ENCODE results near the gene C1orf52.
A peak's percentile ranks its signal among the peaks of the same experiment; 100 is the strongest.

The C1orf52 gene

GRCh38 chr1:85277802-85278201 is 18.3 kb upstream of the C1orf52 start:
- Histone ChIP-seq H3K4me1 (peaks cover 0 to 29% (median 21%) of the 10 kb centered on the region in 4 donors), H3K27me3 (no peaks in the 10 kb centered on the region), H3K4me3 (no peak overlapping the region), H3K9me3 (no peaks in the 10 kb centered on the region), H3K36me3 (peaks cover 0 to 3% (median 0%) of the 10 kb centered on the region in 3 donors), H3K27ac (peak overlapping the region in 1 of 2 donors; percentile 99)
- TF ChIP-seq CTCF (IDR thresholded peaks at IDR 0.05): no peak
- no peak for DNase-seq
- intact Hi-C loops (cut with DNase I; ENCODE audit: low total_unique reads): no loop called here

GRCh38 chr1:85276978-85277639 is 17.6 kb upstream of the C1orf52 start:
- Histone ChIP-seq H3K27ac (peak overlapping the region; percentile 90 to 99), H3K36me3 (peaks cover 0 to 5% (median 3%) of the 10 kb centered on the region in 3 donors), H3K4me1 (peaks cover 0 to 34% (median 23%) of the 10 kb centered on the region in 4 donors), H3K9me3 (no peaks in the 10 kb centered on the region), H3K4me3 (peak overlapping the region; percentile 78 to 93), H3K27me3 (no peaks in the 10 kb centered on the region)
- no peak for TF ChIP-seq CTCF (IDR thresholded peaks at IDR 0.05)
- intact Hi-C loops (cut with DNase I; ENCODE audit: low total_unique reads): no loop called here
- DNase-seq: no peak

GRCh38 chr1:85276215-85276977 is 16.9 kb upstream of the C1orf52 start, which contains the start of gene BCL10:
BCL10 (minus strand) TSS chr1:85276632; CDS start chr1:85276352, 280 bp downstream.
- intact Hi-C loops (cut with DNase I; ENCODE audit: low total_unique reads): no loop called here
- H3K27ac ChIP-seq: peak within 1 kb of the TSS; percentile 90 to 99
- H3K36me3 ChIP-seq: peaks cover 0 to 6% (median 5%) of the 10 kb centered on the region in 3 donors
- peaks cover 0 to 34% (median 25%) of the 10 kb centered on the region in 4 donors for H3K4me1 ChIP-seq
- TF ChIP-seq CTCF (IDR thresholded peaks at IDR 0.05): no peak
- no peaks in the 10 kb centered on the region for H3K9me3 ChIP-seq
- no peaks in the 10 kb centered on the region for H3K27me3 ChIP-seq
- DNase-seq: peak; percentile 98 to 99
- peak within 1 kb of the TSS; percentile 78 to 93 for H3K4me3 ChIP-seq

GRCh38 chr1:85275701-85276214 is 16.3 kb upstream of the C1orf52 start:
- no peak for DNase-seq
- Histone ChIP-seq H3K36me3 (peaks cover 0 to 9% (median 5%) of the 10 kb centered on the region in 3 donors), H3K27ac (peak overlapping the region; percentile 90 to 99), H3K4me1 (peaks cover 0 to 34% (median 25%) of the 10 kb centered on the region in 4 donors), H3K9me3 (no peaks in the 10 kb centered on the region), H3K27me3 (no peaks in the 10 kb centered on the region), H3K4me3 (peak overlapping the region; percentile 78 to 93)
- intact Hi-C loops (cut with DNase I; ENCODE audit: low total_unique reads): no loop called here
- no peak for TF ChIP-seq CTCF (IDR thresholded peaks at IDR 0.05)

GRCh38 chr1:85274969-85275453 is 15.5 kb upstream of the C1orf52 start:
- intact Hi-C loops (cut with DNase I; ENCODE audit: low total_unique reads): no loop called here
- Histone ChIP-seq H3K27me3 (no peaks in the 10 kb centered on the region), H3K36me3 (peaks cover 5 to 17% (median 9%) of the 10 kb centered on the region in 3 donors), H3K4me1 (peaks cover 0 to 34% (median 25%) of the 10 kb centered on the region in 4 donors), H3K27ac (peak overlapping the region; percentile 90 to 99), H3K4me3 (peak overlapping the region; percentile 78 to 93), H3K9me3 (no peaks in the 10 kb centered on the region)
- TF ChIP-seq CTCF (IDR thresholded peaks at IDR 0.05): no peak
- no peak for DNase-seq

Measured in tibial artery (tissue), 4 donors.